HCT116 (cell line): ENCODE measurements around the gene SORBS1. TPM values are rescaled to one million over a fixed set of nuclear protein-coding genes. Genes with fewer than 3 reads are reported as not detected.

Experiments
- ATAC-seq: fragments of 200-7000 bp; cut with Tn5 transposase; 2 replicates; pipeline ENCODE4 v1.9.1; 2020; ENCODE audit warnings: mild to moderate bottlenecking, moderate library complexity
- BruUV-seq: library from RNA; stranded (reverse); fragments of 400-500 nt; replicated peaks from 2 replicates; lab custom pipeline; 2021; lab: Mats Ljungman, UMichigan
- CTCF ChIA-PET: fragments of 300-600 bp; sonication (Branson Sonifier 250); formaldehyde crosslinking; loops from one replicate; lab custom pipeline; 2021; ENCODE audit warnings: antibody characterized with exemption; lab: Charles Lee
- POLR2A ChIA-PET: fragments of 300-600, 350-600 bp; sonication (Branson Sonifier 250); formaldehyde crosslinking; loops from one replicate; lab custom pipeline; 2021; ENCODE audit warnings: antibody characterized with exemption; lab: Charles Lee
- RAD21 ChIA-PET, 2 experiments: fragments of 300-600 bp; sonication (Branson Sonifier 250); formaldehyde crosslinking; loops; one replicate each; lab custom pipeline; 2023; ENCODE audit warnings: low total read pairs in 2 of 2; ENCODE audit not compliant: uncharacterized antibody in 2 of 2, unreplicated experiment in 2 of 2, low non-redundant PET in 1 of 2; lab: Charles Lee
- DNase-seq: peaks from one replicate; pipeline ENCODE4 v3.0.0-alpha.2; 2010; ENCODE audit warnings: low read depth, low spot score
- H2AFZ ChIP-seq: fragments of 200-600 bp; shearing (Covaris generic), sonication (generic); 2 replicates; pipeline ENCODE4 v1.6.1; 2017; ENCODE audit warnings: low read depth, mixed run types, mixed read lengths, antibody characterized with exemption, low read length; ENCODE audit not compliant: poor library complexity, severe bottlenecking
- H3K27ac ChIP-seq: 2 replicates; pipeline ENCODE4 v1.5.1; 2012; ENCODE audit warnings: low read depth, low read length
- H3K27me3 ChIP-seq: fragments of 200-600 bp; sonication (generic); 2 replicates; pipeline ENCODE4 v1.6.1; 2016; ENCODE audit warnings: mixed run types, low read length, mixed read lengths; ENCODE audit not compliant: insufficient read depth
- H3K36me3 ChIP-seq, 2 experiments: fragments of 200-500 bp in 1 of 2; fragments of 200-600 bp in 1 of 2; sonication (Bioruptor generic) in 1 of 2; sonication (generic) in 1 of 2; 2 replicates each; pipeline versions ENCODE4 v1.5.1 to v1.6.1; 2014 to 2016; ENCODE audit warnings: low read length in 2 of 2, inconsistent platforms in 1 of 2, mixed read lengths in 1 of 2, mixed run types in 1 of 2; ENCODE audit not compliant: insufficient read depth in 2 of 2, control insufficient read depth in 1 of 2
- H3K4me1 ChIP-seq, 2 experiments: fragments of 200-600 bp in 1 of 2; sonication (generic) in 1 of 2; 2 replicates each; pipeline versions ENCODE4 v1.5.1 to v1.6.1; 2012 to 2017; ENCODE audit warnings: low read length in 2 of 2, inconsistent platforms in 1 of 2, mild to moderate bottlenecking in 1 of 2, mixed read lengths in 1 of 2, mixed run types in 1 of 2, moderate library complexity in 1 of 2; ENCODE audit not compliant: insufficient read depth in 2 of 2, control insufficient read depth in 1 of 2
- H3K4me2 ChIP-seq: fragments of 200-600 bp; sonication (generic); 2 replicates; pipeline ENCODE4 v1.6.1; 2017; ENCODE audit warnings: mixed run types, low read length, mixed read lengths
- H3K4me3 ChIP-seq, 2 experiments: fragments of 200-600 bp in 1 of 2; sonication (generic) in 1 of 2; replicated peaks in 1 of 2; 2 replicates each; pipeline ENCODE4 v1.5.1; 2011 to 2016; ENCODE audit warnings: low read length in 2 of 2, control low read depth in 1 of 2, low read depth in 1 of 2, mild to moderate bottlenecking in 1 of 2, mixed read lengths in 1 of 2, mixed run types in 1 of 2
- H3K79me2 ChIP-seq: fragments of 200-600 bp; sonication (generic); 2 replicates; pipeline ENCODE4 v1.6.1; 2017; ENCODE audit warnings: mild to moderate bottlenecking, mixed run types, low read length, moderate library complexity, mixed read lengths; ENCODE audit not compliant: insufficient read depth
- H3K9ac ChIP-seq: fragments of 200-600 bp; sonication (generic); 2 replicates; pipeline ENCODE4 v1.6.1; 2016; ENCODE audit warnings: low read length, mixed read lengths
- H3K9me2 ChIP-seq: fragments of 200-600 bp; sonication (generic), shearing (Covaris generic); 2 replicates; pipeline ENCODE4 v1.6.1; 2017; ENCODE audit warnings: mixed run types, mild to moderate bottlenecking, moderate library complexity; ENCODE audit not compliant: insufficient read depth
- H3K9me3 ChIP-seq, 2 experiments: fragments of 200-500 bp in 1 of 2; fragments of 200-600 bp in 1 of 2; sonication (Bioruptor generic) in 1 of 2; sonication (generic) in 1 of 2; 2 replicates each; pipeline ENCODE4 v1.6.1; 2014 to 2017; ENCODE audit warnings: low read length in 2 of 2, mixed read lengths in 2 of 2, inconsistent platforms in 1 of 2, low read depth in 1 of 2, mild to moderate bottlenecking in 1 of 2, mixed run types in 1 of 2, moderate library complexity in 1 of 2; ENCODE audit not compliant: control insufficient read depth in 1 of 2, insufficient read depth in 1 of 2
- H4K20me1 ChIP-seq: fragments of 200-600 bp; sonication (generic), shearing (Covaris generic); 2 replicates; pipeline ENCODE4 v1.6.1; 2017; ENCODE audit warnings: mixed run types, mild to moderate bottlenecking, moderate library complexity; ENCODE audit not compliant: insufficient read depth
- ATF3 ChIP-seq: IDR thresholded peaks from 2 replicates; pipeline ENCODE4 v1.6.1; 2012
- CEBPB ChIP-seq: IDR thresholded peaks from 2 replicates; pipeline ENCODE4 v1.6.1; 2012; ENCODE audit warnings: low read depth
- ELF1 ChIP-seq: IDR thresholded peaks from 2 replicates; pipeline ENCODE4 v1.6.1; 2012; ENCODE audit warnings: low read depth, borderline replicate concordance
- EZH2 ChIP-seq: fragments of 200-600 bp; sonication (generic); IDR thresholded peaks from 2 replicates; pipeline ENCODE4 v1.6.1; 2017; ENCODE audit warnings: antibody characterized with exemption, mixed run types
- EZH2phosphoT487 ChIP-seq: fragments of 200-600 bp; IDR thresholded peaks from 2 replicates; pipeline ENCODE4 v1.6.1; 2018; ENCODE audit warnings: antibody characterized with exemption, borderline replicate concordance
- JUND ChIP-seq: IDR thresholded peaks from 2 replicates; pipeline ENCODE4 v1.6.1; 2012
- MAX ChIP-seq: IDR thresholded peaks from 2 replicates; pipeline ENCODE4 v1.6.1; 2012
- POLR2A ChIP-seq: IDR thresholded peaks from 2 replicates; pipeline ENCODE4 v1.7.0; 2011; ENCODE audit warnings: borderline replicate concordance; ENCODE audit not compliant: insufficient read depth, insufficient read length; ENCODE audit errors: extremely low read depth
- POLR2AphosphoS5 ChIP-seq: IDR thresholded peaks from 2 replicates; pipeline ENCODE4 v1.6.1; 2011; ENCODE audit warnings: mild to moderate bottlenecking, low read depth, low read length, moderate library complexity
- REST ChIP-seq: IDR thresholded peaks from 2 replicates; pipeline ENCODE4 v1.6.1; 2012; ENCODE audit warnings: low read depth
- SIN3A ChIP-seq: IDR thresholded peaks from 2 replicates; pipeline ENCODE4 v1.6.1; 2012; ENCODE audit warnings: low read depth
- SP1 ChIP-seq: IDR thresholded peaks from 2 replicates; pipeline ENCODE4 v1.6.1; 2012; ENCODE audit warnings: low read depth
- SRF ChIP-seq: IDR thresholded peaks from 2 replicates; pipeline ENCODE4 v1.6.1; 2012; ENCODE audit warnings: low read depth
- YY1 ChIP-seq: IDR thresholded peaks from 2 replicates; pipeline ENCODE4 v1.6.1; 2011; ENCODE audit warnings: low read length, low read depth, moderate library complexity, mild to moderate bottlenecking; ENCODE audit not compliant: insufficient replicate concordance; ENCODE audit errors: extremely low read depth
- ZFX ChIP-seq: fragments of 450-650 bp; IDR thresholded peaks from 2 replicates; pipeline ENCODE4 v1.6.1; 2017
- intact Hi-C: fragments of 100-400 bp; cut with micrococcal nuclease; formaldehyde crosslinking; loops from 2 replicates; pipeline ENCODE4 v1.10.0; 2022
- total RNA-seq: library from RNA; stranded (reverse); gene quantifications from one replicate; pipeline ENCODE4 v1.2.1, GENCODE V29; 2021; ENCODE audit not compliant: unreplicated experiment

The SORBS1 gene
- total RNA-seq, 1 experiment from 2014 or later, result 3.4 TPM

- no peak for TF ChIP-seq ELF1
- TF ChIP-seq, all 23 proteins: peak for 0
- DNase-seq (no peak), ATAC-seq (no peak)
- H2AFZ ChIP-seq, result no peak overlapping the region
- intact Hi-C loops, result no loop called here
- no peaks in the 10 kb centered on the region for H3K79me2 ChIP-seq
- CTCF ChIA-PET, result interaction anchor here (2.3 kb wide), 1 partner anchor 10 kb away, joined by 7 read pairs; no protein-coding TSS in a partner anchor
- H4K20me1 ChIP-seq, result no peaks in the 10 kb centered on the region
- RAD21 ChIA-PET, result no interaction called here
- H3K27me3 ChIP-seq, result no peaks in the 10 kb centered on the region
- H3K4me3 ChIP-seq, result no peak overlapping the region
- H3K9ac ChIP-seq, result no peak overlapping the region
- no TSS peak for BruUV-seq
- H3K9me3 ChIP-seq, result no peaks in the 10 kb centered on the region
- H3K4me2 ChIP-seq, result no peak overlapping the region
- no peak overlapping the region for H3K27ac ChIP-seq
- H3K9me2 ChIP-seq, result no peaks in the 10 kb centered on the region
- POLR2A ChIA-PET, result no interaction called here
- H3K36me3 ChIP-seq, result no peaks in the 10 kb centered on the region
- H3K4me1 ChIP-seq, result peaks cover 6 to 12% of the 10 kb centered on the region in 2 experiments
These were observed 121.0 kb downstream of the SORBS1 start for GRCh38 chr10:95440038-95440725.

- Histone ChIP-seq H3K9ac (no peak overlapping the region), H3K79me2 (no peaks in the 10 kb centered on the region), H3K9me3 (no peaks in the 10 kb centered on the region), H3K27ac (no peak overlapping the region), H3K27me3 (no peaks in the 10 kb centered on the region), H3K9me2 (no peaks in the 10 kb centered on the region), H2AFZ (no peak overlapping the region), H3K4me3 (no peak overlapping the region), H3K4me2 (no peak overlapping the region), H3K36me3 (no peaks in the 10 kb centered on the region), H3K4me1 (peaks cover 0 to 4% of the 10 kb centered on the region in 2 experiments; a peak in 1 of 4 replicates), H4K20me1 (no peaks in the 10 kb centered on the region)
- ChIA-PET CTCF (interaction anchor here (1.3 to 2.3 kb wide), 2 partner anchors 9 to 162 kb away, joined by 3 to 7 read pairs; no protein-coding TSS in a partner anchor), RAD21 (no interaction called here), POLR2A (no interaction called here)
- BruUV-seq, result no TSS peak
- ATAC-seq (no peak), DNase-seq (no peak)
- intact Hi-C loops, result loop anchor here (10.0 kb wide), 1 partner anchor 406 kb away; no protein-coding TSS in a partner anchor
- no peak for TF ChIP-seq YY1
- TF ChIP-seq POLR2A, result no peak
- TF ChIP-seq ATF3, result no peak
- TF ChIP-seq SIN3A, result no peak
- no peak for TF ChIP-seq REST
- TF ChIP-seq SRF, result no peak
- no peak for TF ChIP-seq ZFX
- TF ChIP-seq MAX, result no peak
- no peak for TF ChIP-seq EZH2
- no peak for TF ChIP-seq SP1
- no peak for TF ChIP-seq EZH2phosphoT487
- no peak for TF ChIP-seq JUND
- TF ChIP-seq CEBPB, result no peak
- TF ChIP-seq POLR2AphosphoS5, result no peak
These were observed 122.4 kb downstream of the SORBS1 start for GRCh38 chr10:95438781-95439180.
